ENCODE measurements around the gene ZHX3. TPM values are rescaled to one million over a fixed set of nuclear protein-coding genes. Genes with fewer than 3 reads are reported as not detected.

The ZHX3 gene
- total and polyA plus RNA-seq, 2 of the 4 experiments (the other 2 are of a cell fraction), result 25.0 to 28.0 TPM

DNA sequence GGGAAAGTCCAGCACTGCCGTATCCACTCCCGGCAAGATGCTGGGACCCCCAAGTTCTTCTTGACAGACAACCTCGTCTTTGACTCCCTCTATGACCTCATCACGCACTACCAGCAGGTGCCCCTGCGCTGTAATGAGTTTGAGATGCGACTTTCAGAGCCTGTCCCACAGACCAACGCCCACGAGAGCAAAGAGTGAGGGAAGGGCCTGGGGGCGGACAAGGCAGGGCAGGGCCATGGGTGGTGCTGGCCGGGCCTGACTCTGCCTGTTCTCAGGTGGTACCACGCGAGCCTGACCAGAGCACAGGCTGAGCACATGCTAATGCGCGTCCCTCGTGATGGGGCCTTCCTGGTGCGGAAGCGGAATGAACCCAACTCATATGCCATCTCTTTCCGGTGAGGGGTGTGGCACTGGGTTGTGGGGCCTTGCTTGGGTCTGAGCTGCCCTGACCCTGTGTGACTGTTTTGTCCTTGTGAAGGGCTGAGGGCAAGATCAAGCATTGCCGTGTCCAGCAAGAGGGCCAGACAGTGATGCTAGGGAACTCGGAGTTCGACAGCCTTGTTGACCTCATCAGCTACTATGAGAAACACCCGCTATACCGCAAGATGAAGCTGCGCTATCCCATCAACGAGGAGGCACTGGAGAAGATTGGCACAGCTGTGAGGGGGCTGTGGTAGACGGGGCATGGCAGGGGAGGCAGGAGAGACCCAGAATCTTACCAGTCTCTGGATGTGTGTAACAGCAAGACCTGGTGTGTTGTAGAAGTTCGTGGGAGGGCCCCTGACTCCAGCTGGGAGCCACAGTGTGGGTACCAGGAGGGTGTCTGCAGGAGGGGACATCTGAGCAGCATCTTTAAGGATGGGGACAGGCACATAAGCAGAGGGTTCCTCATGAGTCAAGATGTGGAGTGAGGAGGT, 151.1 kb downstream of the ZHX3 start:
- H4K20me1 ChIP-seq (ENCODE audit: insufficient read depth, low read length), result peaks cover 25% of the 10 kb centered on the region; the same call in 1 of the 2 replicates
- ATAC-seq (ENCODE audit: low read depth) (no peak), DNase-seq (no peak)
- dilution Hi-C loops (cut with HindIII; ENCODE audit: low sequenced_read_pairs, unreplicated experiment), result no loop called here
- CTCF ChIA-PET, result no interaction called here
- H2BK20ac ChIP-seq (ENCODE audit: low read depth, low read length), result no peak overlapping the region
- no peak overlapping the region for H4K8ac ChIP-seq (ENCODE audit: low read depth in 2 of 2, low read length in 2 of 2)
- H3K36me3 ChIP-seq (ENCODE audit: control insufficient read depth, insufficient read depth, low read length), result peaks cover 94% of the 10 kb centered on the region
- TF ChIP-seq USF2 (IDR thresholded peaks at IDR 0.05; ENCODE audit: low read depth, low read length), result no peak
- no peak for TF ChIP-seq CEBPB (IDR thresholded peaks at IDR 0.05; ENCODE audit: low read depth, low read length)
- no peak for TF ChIP-seq FOS (IDR thresholded peaks at IDR 0.05; ENCODE audit: low read depth, low read length)
- no peak for TF ChIP-seq RFX5 (IDR thresholded peaks at IDR 0.05; ENCODE audit: low read depth, low read length)
- TF ChIP-seq, protein P1, sequence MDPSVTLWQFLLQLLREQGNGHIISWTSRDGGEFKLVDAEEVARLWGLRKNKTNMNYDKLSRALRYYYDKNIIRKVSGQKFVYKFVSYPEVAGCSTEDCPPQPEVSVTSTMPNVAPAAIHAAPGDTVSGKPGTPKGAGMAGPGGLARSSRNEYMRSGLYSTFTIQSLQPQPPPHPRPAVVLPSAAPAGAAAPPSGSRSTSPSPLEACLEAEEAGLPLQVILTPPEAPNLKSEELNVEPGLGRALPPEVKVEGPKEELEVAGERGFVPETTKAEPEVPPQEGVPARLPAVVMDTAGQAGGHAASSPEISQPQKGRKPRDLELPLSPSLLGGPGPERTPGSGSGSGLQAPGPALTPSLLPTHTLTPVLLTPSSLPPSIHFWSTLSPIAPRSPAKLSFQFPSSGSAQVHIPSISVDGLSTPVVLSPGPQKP (IDR thresholded peaks at IDR 0.05; ENCODE audit: borderline replicate concordance, low read depth, low read length), result no peak
- no peak for TF ChIP-seq RCOR1 (IDR thresholded peaks at IDR 0.05; ENCODE audit: insufficient replicate concordance, low read length)
- no peak for TF ChIP-seq POLR2A (IDR thresholded peaks at IDR 0.05; ENCODE audit: low read depth, low read length)
- TF ChIP-seq MAZ (IDR thresholded peaks at IDR 0.05; ENCODE audit: borderline replicate concordance, low read depth, low read length), result no peak
- TF ChIP-seq MXI1 (IDR thresholded peaks at IDR 0.05; ENCODE audit: borderline replicate concordance, low read depth, low read length), result no peak
- no peak for TF ChIP-seq RAD21 (IDR thresholded peaks at IDR 0.05; ENCODE audit: low read length)
- TF ChIP-seq CHD1 (IDR thresholded peaks at IDR 0.05; ENCODE audit: low read depth, low read length), result no peak
- TF ChIP-seq SMC3 (IDR thresholded peaks at IDR 0.05; ENCODE audit: low read depth, low read length), result no peak
- no peak for TF ChIP-seq MAFK (IDR thresholded peaks at IDR 0.05; ENCODE audit: low read depth, low read length)
- no peak for TF ChIP-seq NFE2L2 (IDR thresholded peaks at IDR 0.05; ENCODE audit: low read depth, low read length)
- TF ChIP-seq BHLHE40 (IDR thresholded peaks at IDR 0.05; ENCODE audit: low read depth, low read length), result no peak
- H2AFZ ChIP-seq (replicated peaks; ENCODE audit: low read length, poor library complexity), result peak overlapping the region; percentile 7
- no peak overlapping the region for H3K18ac ChIP-seq (ENCODE audit: low read depth, low read length)
- H3K79me1 ChIP-seq (ENCODE audit: low read depth in 1 of 2, low read length in 2 of 2), result peaks cover 10 to 56% of the 10 kb centered on the region in 2 experiments
- intact Hi-C loops (cut with micrococcal nuclease), result no loop called here
- no TSS peak for BruUV-seq (replicated peaks)
- no peak overlapping the region for H3K4me3 ChIP-seq (ENCODE audit: insufficient read depth, low read depth, low read length)
- no peak overlapping the region for H3K9ac ChIP-seq (ENCODE audit: low read depth, low read length)
- POLR2A ChIA-PET (ENCODE audit: unreplicated experiment), result no interaction called here
- no peaks in the 10 kb centered on the region for H3K9me3 ChIP-seq (ENCODE audit: control insufficient read depth, insufficient read depth, low read length)
- H3K56ac ChIP-seq (ENCODE audit: extremely low read depth, insufficient read depth, low read length), result no peak overlapping the region
- H3K14ac ChIP-seq (replicated peaks; ENCODE audit: low read depth, low read length), result no peak overlapping the region
- no peak overlapping the region for H2BK15ac ChIP-seq (ENCODE audit: low read depth, low read length)
- no peak overlapping the region for H3K27ac ChIP-seq (ENCODE audit: insufficient read depth, low read length)
- peaks cover 11% of the 10 kb centered on the region for H3K9me1 ChIP-seq (ENCODE audit: insufficient read depth, low read length)
- no peak overlapping the region for H2AK5ac ChIP-seq (ENCODE audit: low read depth, low read length)
- H3K4me2 ChIP-seq (ENCODE audit: low read depth, low read length), result no peak overlapping the region
- H3K4me1 ChIP-seq (ENCODE audit: control insufficient read depth, insufficient read depth, low read length), result no peaks in the 10 kb centered on the region
- no peak overlapping the region for H2BK5ac ChIP-seq (ENCODE audit: low read depth, low read length, poor library complexity, severe bottlenecking)
- no peak overlapping the region for H2BK120ac ChIP-seq (ENCODE audit: low read depth, low read length)
- in situ Hi-C loops (cut with MboI; ENCODE audit: low sequenced_read_pairs), result loop anchor here (25.0 kb wide), 1 partner anchor 446 kb away; the partner anchor contains the start of gene CHD6
- H3K27me3 ChIP-seq (ENCODE audit: control insufficient read depth, insufficient read depth, low read length), result no peaks in the 10 kb centered on the region
- no peak overlapping the region for H4K5ac ChIP-seq (ENCODE audit: low read depth, low read length)
- peak overlapping the region; percentile 47 for H2AK9ac ChIP-seq (replicated peaks; ENCODE audit: low read depth, low read length, poor library complexity)
- H3K4ac ChIP-seq (ENCODE audit: low read depth, low read length), result no peak overlapping the region
- H3K23ac ChIP-seq (ENCODE audit: low read depth, low read length), result no peak overlapping the region
- 99% methylated on average over 10 of the region's 27 CpGs; no CpG with 5 or more reads in 1 of the 2 experiments for WGBS, 2 experiments (ENCODE audit: extremely low coverage in 2 of 2, insufficient read length in 1 of 2)
- no peak overlapping the region for H4K91ac ChIP-seq (ENCODE audit: insufficient read depth, low read depth, low read length)
